DMS 273 treated with DMSO at 0.1 percent for 48 hours (cell line): ENCODE data around the gene MOB3C.

Source experiments
- DNase-seq: peaks from one replicate; lab custom pipeline; 2025; lab: John Stamatoyannopoulos, UW

The MOB3C gene

DNA sequence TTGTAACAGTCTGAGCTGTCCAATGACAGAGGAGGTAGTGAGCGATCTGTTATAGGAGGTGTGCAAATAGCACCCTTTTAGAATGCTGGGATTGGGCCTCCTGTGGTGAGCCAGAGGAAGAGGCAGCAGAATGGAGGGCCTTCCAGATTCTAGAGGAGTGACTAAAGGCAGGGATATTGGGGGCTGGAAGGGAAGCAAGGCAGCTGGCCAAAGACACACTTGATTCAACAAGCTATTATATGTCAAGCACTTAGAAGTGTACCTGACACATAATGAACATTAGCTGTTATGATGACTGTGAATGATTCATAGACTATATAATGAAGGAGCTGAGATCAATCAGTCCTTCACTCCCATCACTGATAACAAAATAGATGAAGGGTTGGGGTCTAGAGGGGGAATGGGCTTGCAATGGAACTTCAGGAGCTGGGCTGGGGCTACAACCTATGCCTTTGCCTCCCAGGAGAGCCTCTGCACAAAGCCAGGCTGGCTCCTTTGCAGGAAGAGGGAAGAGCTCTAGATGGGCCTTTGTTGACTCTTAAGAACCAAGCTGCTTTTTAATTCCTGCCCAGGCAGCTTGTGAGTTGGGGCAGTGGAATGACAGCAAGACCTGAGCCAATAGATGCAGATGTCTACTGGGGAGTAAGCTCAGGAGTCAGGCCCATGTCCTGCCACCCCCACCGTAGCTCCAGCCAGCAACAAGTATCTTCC lies 10.2 kb downstream of the MOB3C start:
- DNase-seq = no peak

DNA sequence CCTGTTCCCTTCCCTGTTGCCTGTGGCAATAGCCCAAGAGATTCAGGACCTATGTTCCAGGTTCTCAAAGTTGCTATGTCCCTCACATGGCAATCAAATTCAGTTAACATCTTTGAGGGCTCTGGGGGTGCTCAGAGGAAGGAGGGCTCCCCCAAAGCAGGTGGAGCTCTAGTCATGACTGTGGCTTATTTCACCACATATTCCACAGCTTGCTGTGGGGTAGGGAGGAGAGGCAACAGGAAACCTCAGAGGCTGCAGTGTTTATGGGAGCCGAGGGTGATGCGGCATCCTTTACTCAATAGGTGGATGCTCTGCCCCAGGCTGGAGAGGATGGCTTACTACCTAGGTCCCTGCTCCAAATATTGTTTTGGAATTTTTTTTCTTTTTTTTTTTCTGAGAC lies 11.4 kb downstream of the MOB3C start:
- DNase-seq = no peak

DNA sequence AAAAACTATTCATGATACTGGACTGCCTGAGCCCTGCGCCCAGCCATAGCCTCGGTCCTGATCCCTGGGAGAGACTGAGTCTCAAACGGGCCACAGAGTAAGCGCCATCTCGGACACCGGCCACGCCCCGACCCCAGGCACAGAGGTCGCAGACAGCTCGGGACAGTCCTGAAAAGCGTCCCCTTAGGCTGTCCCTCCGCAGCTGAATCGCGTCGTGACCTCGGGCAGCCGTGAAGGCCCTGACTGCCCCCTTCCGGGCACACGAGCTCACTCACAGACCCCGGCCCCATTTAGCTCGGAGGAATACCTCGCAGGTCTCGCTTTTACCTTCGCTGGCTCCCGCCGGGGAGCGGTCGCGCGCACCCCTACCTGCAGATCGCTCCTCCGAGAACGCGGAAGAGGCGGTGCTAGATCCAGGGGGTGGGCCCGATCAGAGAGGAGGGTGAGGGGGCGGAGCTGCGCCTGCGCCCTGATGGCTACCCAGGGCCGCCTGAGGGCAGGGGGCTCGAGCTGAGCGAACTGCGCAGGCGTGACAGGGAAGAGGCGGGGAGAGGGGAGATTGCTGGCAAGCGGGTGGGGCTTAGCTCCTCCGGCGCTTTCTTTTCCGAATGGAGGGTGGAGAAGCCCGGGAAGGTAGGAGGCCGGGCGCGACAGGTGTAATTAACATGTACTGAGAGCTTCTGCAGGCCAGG lies 12.6 kb downstream of the MOB3C start, which contains the start of gene MKNK1:
Gene MKNK1, minus strand, starts transcription at position 411 of the 692 bp plus-strand sequence. CDS start 20,941 bp downstream, outside the sequence.
- DNase-seq = peak; percentile 85

DNA sequence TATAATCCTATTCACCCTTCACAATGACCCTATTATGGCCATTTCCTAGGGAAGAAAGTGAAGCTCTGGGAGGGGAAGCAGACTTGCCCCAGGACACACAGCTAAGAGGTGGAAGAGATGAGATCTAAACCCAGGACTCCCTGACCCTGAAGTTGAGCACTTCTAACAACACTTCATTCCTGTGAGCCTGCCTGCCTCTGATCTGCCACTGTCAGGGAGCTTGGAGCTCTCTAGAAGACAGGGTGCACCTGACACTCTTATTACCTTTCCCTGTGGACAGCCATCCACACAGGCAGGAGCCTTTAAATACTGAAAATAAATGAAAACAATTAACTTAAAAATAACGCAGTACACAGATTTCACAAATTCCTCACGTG lies 13.1 kb downstream of the MOB3C start:
- no peak for DNase-seq

DNA sequence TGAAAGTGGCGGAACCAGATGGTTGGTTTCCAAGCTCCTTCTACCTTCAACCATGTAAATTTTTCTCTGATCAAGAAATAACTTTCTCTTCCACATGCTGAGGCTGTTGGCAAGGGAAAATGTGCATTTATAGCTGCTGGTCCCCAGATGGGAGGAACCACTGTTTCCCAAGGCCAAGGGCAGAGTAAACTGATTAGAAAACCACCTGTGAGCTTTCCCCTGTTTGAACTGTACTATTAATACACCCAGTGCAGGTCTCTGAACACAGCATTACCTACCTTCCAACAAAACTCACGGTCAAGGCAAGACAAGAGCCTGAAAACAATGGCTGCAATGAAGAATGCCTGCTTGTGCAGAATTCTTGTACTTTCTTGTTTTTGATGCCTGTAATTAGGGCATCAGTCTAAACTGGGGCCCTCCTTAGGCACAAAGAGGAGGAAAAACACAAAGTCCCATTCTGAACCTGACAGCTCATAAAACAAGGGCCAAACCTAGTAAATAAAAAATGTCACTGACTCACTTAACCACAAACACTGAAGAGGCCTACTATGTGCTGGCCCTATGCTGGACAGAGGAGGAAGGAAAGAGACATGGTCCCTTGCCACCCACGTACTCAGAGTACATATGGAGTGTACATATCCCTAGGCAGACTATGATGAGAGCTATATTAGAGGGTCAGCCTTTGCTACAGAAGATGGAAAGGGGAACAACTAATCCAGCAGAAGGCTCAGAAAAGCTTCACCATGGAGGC lies 15.2 kb downstream of the MOB3C start:
- DNase-seq = no peak

DNA sequence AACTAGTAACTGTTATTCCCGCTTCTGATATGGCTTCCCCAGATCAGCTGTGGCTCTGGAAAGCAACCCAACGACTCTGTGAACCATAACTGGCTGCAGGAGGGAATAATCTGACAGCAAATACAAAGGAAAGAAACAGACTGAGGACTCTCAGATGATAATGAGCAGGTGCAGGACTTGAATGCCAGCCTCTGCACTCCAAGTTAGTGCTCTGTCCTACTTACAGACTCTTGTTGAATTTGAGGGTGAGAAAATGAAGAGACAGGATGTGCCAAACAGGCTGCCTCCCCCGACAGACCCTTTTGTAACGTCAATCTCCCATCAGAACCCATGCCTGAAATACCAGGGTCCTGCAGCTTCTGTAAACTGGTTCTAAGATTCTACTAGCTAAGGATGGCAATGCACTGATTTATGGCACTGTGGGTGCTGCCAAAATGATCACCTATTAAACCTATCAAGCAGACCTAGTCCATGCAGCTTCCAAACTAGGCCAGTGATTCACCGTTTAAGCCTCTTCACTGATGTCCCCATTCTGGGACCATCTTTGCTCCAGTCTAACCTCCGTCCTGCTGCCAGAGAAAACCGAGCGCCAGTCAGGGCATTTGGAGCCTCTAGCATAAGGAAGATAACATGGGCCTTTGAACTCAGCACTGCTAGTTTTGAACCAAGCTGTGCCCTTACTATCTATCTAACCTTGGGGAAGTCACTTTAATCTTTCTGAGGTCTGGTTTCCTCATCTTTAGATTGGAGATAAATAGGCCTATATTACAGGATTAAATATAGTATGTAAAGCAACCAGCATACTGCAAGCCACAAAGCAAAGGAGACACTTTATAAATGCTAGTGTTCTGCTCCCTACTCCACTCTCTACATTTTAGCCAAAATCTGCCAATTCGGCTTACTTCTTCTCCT lies 17.3 kb downstream of the MOB3C start:
- no peak for DNase-seq

DNA sequence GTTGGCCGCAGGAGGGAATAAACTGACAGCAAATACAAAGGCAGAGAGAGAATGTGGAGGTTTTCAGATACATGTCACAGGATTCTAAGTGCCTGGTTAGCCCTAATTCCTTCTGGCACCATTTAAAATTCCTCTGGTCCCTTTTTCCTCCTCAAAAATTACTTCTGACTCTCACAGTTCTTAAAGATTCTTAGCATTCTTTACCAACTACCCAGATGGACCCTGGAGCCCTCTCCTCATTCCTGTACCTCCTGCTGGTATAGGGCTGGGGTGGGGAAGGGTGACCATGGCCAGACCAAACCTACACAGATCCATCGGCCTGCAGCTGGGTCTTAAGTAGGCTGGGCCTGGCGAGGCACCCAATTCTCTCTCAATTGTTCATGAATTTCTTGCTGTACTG lies 19.8 kb downstream of the MOB3C start:
- DNase-seq = no peak

GRCh38 chr1:46596036-46596435 lies 20.6 kb downstream of the MOB3C start:
- no peak for DNase-seq

GRCh38 chr1:46595127-46595526 lies 21.5 kb downstream of the MOB3C start:
- DNase-seq = no peak

GRCh38 chr1:46594063-46594462 lies 22.5 kb downstream of the MOB3C start:
- no peak for DNase-seq

DNA sequence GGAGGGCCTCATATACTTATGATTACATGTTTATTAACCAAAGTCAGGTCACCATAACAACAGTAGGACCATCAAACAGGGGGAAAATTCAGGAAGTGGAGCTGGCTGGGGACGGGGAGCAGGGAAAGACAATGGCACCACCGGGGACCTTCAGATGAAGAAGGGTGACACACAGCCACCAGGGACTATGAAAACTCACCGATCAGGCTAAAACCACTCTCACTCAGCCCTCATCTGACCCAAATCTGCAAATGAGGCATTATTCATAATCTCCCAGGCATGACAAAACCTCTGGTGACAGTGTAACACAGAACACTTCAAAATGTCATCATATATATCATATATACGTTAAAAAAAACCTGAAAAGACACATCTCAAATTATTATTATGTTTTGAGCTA lies 23.8 kb downstream of the MOB3C start:
- DNase-seq = no peak

DNA sequence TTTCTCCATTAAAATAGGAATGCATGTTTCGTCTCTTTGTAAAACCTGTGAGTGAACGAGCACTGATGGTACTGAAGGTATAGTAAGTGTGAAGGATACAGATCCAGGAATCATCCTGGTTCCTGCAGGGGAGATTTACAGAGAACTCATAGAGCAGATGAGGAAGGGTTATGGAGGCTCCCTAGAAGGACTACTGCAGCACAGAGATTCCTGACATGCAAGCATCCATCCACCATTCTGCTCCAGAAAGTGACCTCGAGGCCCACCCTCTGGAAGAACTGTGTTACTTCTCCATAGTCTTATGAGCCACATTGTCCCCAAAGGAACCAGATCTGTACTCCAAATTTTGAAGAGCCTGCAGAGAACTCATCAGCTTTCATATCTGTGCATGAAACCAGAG lies 27.1 kb downstream of the MOB3C start:
- DNase-seq = no peak

DNA sequence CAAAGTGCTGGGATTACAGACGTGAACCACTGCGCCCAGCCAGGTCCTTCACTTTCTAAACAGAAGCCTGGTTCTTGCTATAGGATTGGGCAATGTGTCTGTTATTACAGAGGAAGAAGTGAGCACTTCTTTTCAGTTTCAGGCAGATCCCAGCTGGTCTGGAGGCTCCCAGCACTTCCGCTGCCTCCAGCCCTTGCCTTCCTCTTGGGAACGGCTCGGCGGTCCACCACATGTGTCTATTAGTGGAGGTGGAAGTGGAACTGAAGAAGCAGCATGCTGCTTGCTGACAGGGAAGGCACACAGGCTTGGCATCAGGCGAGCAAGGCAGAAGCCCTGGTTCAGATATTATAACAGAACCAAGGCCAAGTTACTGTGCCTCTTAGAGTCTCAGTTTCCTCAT lies 29.5 kb downstream of the MOB3C start:
- DNase-seq = no peak

DNA sequence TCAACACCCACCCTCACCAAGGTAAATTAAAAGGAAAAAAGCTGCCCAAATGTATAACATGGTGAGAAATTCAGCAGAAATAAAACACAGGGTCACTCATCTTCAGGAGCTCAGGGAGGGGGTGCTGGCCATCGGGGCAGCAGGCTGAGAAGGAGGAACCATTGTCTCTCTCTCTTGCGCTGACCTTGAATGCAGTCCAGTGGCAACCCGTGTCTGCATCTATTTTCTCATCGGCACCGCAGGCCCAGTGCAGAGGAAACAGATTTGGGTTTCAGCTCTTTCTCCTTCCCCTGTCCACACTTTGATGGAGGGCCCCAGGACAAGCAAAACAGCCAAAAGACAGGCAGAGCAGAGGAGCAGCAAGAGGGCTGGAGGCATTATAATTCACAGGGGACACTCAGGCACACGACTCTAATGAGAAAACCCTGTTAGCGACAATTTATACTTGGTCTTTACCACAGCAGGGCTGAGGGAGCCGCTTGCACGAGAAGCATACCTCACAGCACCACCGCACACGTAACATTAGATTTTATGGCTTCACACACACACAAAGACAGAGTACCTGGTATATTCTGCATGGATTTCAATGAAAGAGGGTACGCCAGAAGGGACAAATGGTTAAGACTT lies 31.2 kb downstream of the MOB3C start:
- DNase-seq = no peak

GRCh38 chr1:46583494-46583893 lies 33.1 kb downstream of the MOB3C start:
- no peak for DNase-seq

- DNase-seq = no peak
Observed at GRCh38 chr1:46582972-46583371, 33.6 kb downstream of the MOB3C start.

DNA sequence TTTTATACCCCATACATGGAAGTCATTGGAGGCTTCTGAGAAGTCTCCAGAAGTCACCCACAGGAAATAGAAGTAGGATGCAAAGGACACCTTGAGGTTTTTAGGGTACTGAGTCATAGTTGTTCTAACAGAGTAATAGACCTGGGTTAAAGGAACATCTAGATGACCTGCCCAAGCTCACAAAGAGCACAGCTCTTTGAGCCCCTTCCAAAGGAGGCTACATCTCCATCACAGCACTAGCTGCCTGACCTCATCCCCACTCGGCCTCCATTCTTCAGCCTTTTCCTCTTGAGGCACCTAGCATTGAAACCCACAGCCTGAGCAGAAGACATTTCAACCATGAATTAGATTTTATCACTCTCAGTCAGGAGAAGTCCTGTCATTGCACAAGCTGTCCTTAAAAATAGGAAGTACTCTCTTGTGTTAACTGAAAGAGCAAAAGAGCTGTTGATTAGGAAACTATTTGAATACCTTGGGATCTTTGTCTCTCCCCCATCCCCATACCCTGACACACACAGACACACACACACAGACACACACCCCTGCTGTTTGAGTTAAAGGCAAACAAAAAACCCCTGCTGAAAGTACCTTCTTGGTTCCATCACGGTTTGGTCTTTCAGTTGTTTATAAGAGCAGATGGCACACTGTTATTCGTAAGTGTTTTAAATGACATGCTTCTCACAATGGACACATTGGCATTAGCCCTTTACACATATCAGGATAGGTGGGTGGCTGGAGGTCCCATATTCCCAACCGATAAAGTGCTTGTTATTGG lies 34.7 kb downstream of the MOB3C start:
- DNase-seq = no peak

GRCh38 chr1:46580140-46580903 lies 36.3 kb downstream of the MOB3C start:
- DNase-seq = no peak

- no peak for DNase-seq
Observed at GRCh38 chr1:46577671-46578070, 38.9 kb downstream of the MOB3C start.

- no peak for DNase-seq
Observed at GRCh38 chr1:46576596-46576995, 40.0 kb downstream of the MOB3C start.
